Upper lobe of left lung (tissue), 4 donors: ENCODE results near the gene ZKSCAN8.

ENCODE experiments used
- CTCF ChIP-seq, 6 experiments: fragments of 450-650 bp in 4 of 6; fragments of 200-600 bp in 2 of 6; sonication (generic) in 2 of 6; IDR thresholded peaks; one replicate each; pipeline ENCODE4 v1.5.1; 2016 to 2019; ENCODE audit warnings: antibody characterized with exemption in 6 of 6
- EP300 ChIP-seq, 4 donors: sonication (generic); formaldehyde crosslinking; IDR thresholded peaks; one replicate each; pipeline ENCODE4 v1.5.1; 2017; ENCODE audit warnings: antibody characterized with exemption in 4 of 4, control low read depth in 2 of 4
- POLR2A ChIP-seq, 4 donors: fragments of 450-650 bp; IDR thresholded peaks; one replicate each; pipeline ENCODE4 v1.5.1; 2016 to 2017; ENCODE audit warnings: antibody characterized with exemption in 4 of 4, mild to moderate bottlenecking in 2 of 4
- POLR2AphosphoS5 ChIP-seq, 2 donors: sonication (generic); formaldehyde crosslinking; IDR thresholded peaks; one replicate each; pipeline ENCODE4 v1.5.1; 2017; ENCODE audit warnings: antibody characterized with exemption in 2 of 2

GRCh38 chr6:28160233-28160632 is 18.6 kb downstream of the ZKSCAN8 start:
- TF ChIP-seq CTCF (IDR thresholded peaks at IDR 0.05) (no peak), EP300 (IDR thresholded peaks at IDR 0.05) (no peak), POLR2AphosphoS5 (IDR thresholded peaks at IDR 0.05) (no peak), POLR2A (IDR thresholded peaks at IDR 0.05) (no peak)
